Esophagus muscularis mucosa (tissue), 4 donors: ENCODE data around the gene HID1. TPM values are rescaled to one million over a fixed set of nuclear protein-coding genes. Genes with fewer than 3 reads are reported as not detected.

Source experiments
- DNase-seq: peaks from one replicate; pipeline ENCODE4 v3.0.0-alpha.2; 2017; ENCODE audit errors: extremely low spot score
- H3K27ac ChIP-seq, 4 donors: fragments of 200-600 bp; sonication (generic); replicated peaks in 1 of 4; 1 replicate in 3 of 4; 2 replicates in 1 of 4; pipeline ENCODE4 v1.5.1; 2016 to 2019; ENCODE audit warnings: mild to moderate bottlenecking in 1 of 4
- H3K27me3 ChIP-seq, 4 donors: fragments of 200-600 bp; sonication (generic); one replicate each; pipeline versions ENCODE4 v1.5.1 to v1.6.0; 2016 to 2019
- H3K36me3 ChIP-seq, 4 donors: fragments of 200-600 bp; sonication (generic); one replicate each; pipeline ENCODE4 v1.5.1; 2016 to 2019
- H3K4me1 ChIP-seq, 4 donors: fragments of 200-600 bp; sonication (generic); one replicate each; pipeline ENCODE4 v1.5.1; 2016 to 2019
- H3K4me3 ChIP-seq, 4 donors: fragments of 200-600 bp; sonication (generic); 1 replicate in 2 of 4; 2 replicates in 2 of 4; pipeline ENCODE4 v1.5.1; 2016 to 2019; ENCODE audit warnings: mild to moderate bottlenecking in 4 of 4, moderate library complexity in 1 of 4
- H3K9me3 ChIP-seq, 4 donors: fragments of 200-600 bp; sonication (generic); 1 replicate in 3 of 4; 2 replicates in 1 of 4; pipeline ENCODE4 v1.5.1; 2016 to 2019
- CTCF ChIP-seq, 3 experiments: fragments of 200-600 bp in 2 of 3; fragments of 450-650 bp in 1 of 3; sonication (generic) in 2 of 3; IDR thresholded peaks; one replicate each; pipeline ENCODE4 v1.5.1; 2017 to 2019; ENCODE audit warnings: antibody characterized with exemption in 3 of 3, mild to moderate bottlenecking in 2 of 3, moderate library complexity in 1 of 3
- EP300 ChIP-seq: sonication (generic); formaldehyde crosslinking; IDR thresholded peaks from one replicate; pipeline ENCODE4 v1.6.1; 2017; ENCODE audit warnings: antibody characterized with exemption
- POLR2A ChIP-seq: fragments of 450-650 bp; IDR thresholded peaks from one replicate; pipeline ENCODE4 v1.6.1; 2017; ENCODE audit warnings: antibody characterized with exemption, moderate library complexity, mild to moderate bottlenecking, low read depth
- POLR2AphosphoS5 ChIP-seq, 2 donors: sonication (generic); formaldehyde crosslinking; IDR thresholded peaks; one replicate each; pipeline ENCODE4 v1.6.1; 2017; ENCODE audit warnings: antibody characterized with exemption in 2 of 2
- WGBS: methylation state at CpG from one replicate; pipeline ENCODE4 v1.1.5; 2018; 5-methylcytosine and 5-hydroxymethylcytosine counted together
- intact Hi-C: fragments of 100-400 bp; cut with DNase I; formaldehyde crosslinking; loops from one replicate; pipeline ENCODE4 v1.15.1; 2023
- total RNA-seq, 4 donors: library from RNA; depleted of rRNA; stranded (reverse); fragments of >200 nt; gene quantifications; one replicate each; pipeline versions ENCODE4 v1.1.0 to v1.2.1, GENCODE V29; 2016

The HID1 gene
- total RNA-seq, 4 donors from 2014 or later = 4.5 to 17.1 (median 10.9) TPM

- intact Hi-C loops = no loop called here
- WGBS = 94% methylated on average over 13 of the region's 17 CpGs
- Histone ChIP-seq H3K27me3 (peaks cover 0 to 78% (median 3%) of the 10 kb centered on the region in 4 donors), H3K9me3 (no peaks in the 10 kb centered on the region), H3K4me1 (no peaks in the 10 kb centered on the region), H3K27ac (no peak overlapping the region), H3K4me3 (no peak overlapping the region), H3K36me3 (peaks cover 0 to 10% (median 4%) of the 10 kb centered on the region in 4 donors)
- TF ChIP-seq EP300 = no peak
- no peak for TF ChIP-seq CTCF (IDR thresholded peaks at IDR 0.05)
- TF ChIP-seq POLR2A = no peak
- no peak for TF ChIP-seq POLR2AphosphoS5 (IDR thresholded peaks at IDR 0.05)
- no peak for DNase-seq
Measured at GRCh38 chr17:74947041-74947754, 25.4 kb downstream of the HID1 start.

GRCh38 chr17:74946641-74947040, 25.9 kb downstream of the HID1 start:
- 87% methylated on average over 14 of the region's 14 CpGs for WGBS
- Histone ChIP-seq H3K4me3 (no peak overlapping the region), H3K27me3 (peaks cover 0 to 78% (median 4%) of the 10 kb centered on the region in 4 donors), H3K36me3 (peaks cover 0 to 8% (median 3%) of the 10 kb centered on the region in 4 donors), H3K9me3 (no peaks in the 10 kb centered on the region), H3K27ac (no peak overlapping the region), H3K4me1 (no peaks in the 10 kb centered on the region)
- intact Hi-C loops = no loop called here
- TF ChIP-seq EP300 (no peak), CTCF (IDR thresholded peaks at IDR 0.05) (no peak), POLR2AphosphoS5 (IDR thresholded peaks at IDR 0.05) (no peak), POLR2A (no peak)
- no peak for DNase-seq

DNA sequence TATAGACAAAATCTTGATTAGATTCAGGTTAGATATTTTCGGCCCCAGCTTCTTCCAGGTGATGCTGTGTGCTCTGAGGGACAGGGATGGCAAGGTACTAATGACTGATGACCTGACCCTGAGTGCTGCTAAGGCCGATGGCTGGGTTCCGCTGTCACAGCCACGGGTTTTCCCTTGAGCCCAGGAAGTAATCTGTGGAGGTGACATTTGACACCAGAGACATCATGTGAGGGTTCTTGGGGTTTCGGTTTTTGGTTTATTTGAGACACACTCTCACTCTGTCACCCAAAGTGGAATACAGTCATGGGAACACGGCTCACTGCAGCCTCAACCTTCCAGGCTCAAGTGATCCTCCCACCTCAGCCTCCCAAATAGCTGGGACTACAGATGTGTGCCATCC, 27.0 kb downstream of the HID1 start:
- Histone ChIP-seq H3K36me3 (no peaks in the 10 kb centered on the region), H3K4me1 (no peaks in the 10 kb centered on the region), H3K9me3 (no peaks in the 10 kb centered on the region), H3K27ac (no peak overlapping the region), H3K27me3 (peaks cover 0 to 78% (median 6%) of the 10 kb centered on the region in 4 donors), H3K4me3 (no peak overlapping the region)
- intact Hi-C loops = no loop called here
- WGBS = 43% methylated on average over 2 of the region's 6 CpGs
- TF ChIP-seq EP300 (no peak), POLR2AphosphoS5 (IDR thresholded peaks at IDR 0.05) (no peak)
- DNase-seq = no peak

- no peaks in the 10 kb centered on the region for H3K4me1 ChIP-seq
- H3K27me3 ChIP-seq = peaks cover 0 to 68% (median 6%) of the 10 kb centered on the region in 4 donors
- H3K4me3 ChIP-seq = no peak overlapping the region
- H3K27ac ChIP-seq = no peak overlapping the region
- H3K9me3 ChIP-seq = no peaks in the 10 kb centered on the region
- H3K36me3 ChIP-seq = no peaks in the 10 kb centered on the region
- no peak for DNase-seq
- intact Hi-C loops = no loop called here
- WGBS = 75% methylated on average over 11 of the region's 13 CpGs
- TF ChIP-seq POLR2A (no peak), EP300 (no peak), CTCF (IDR thresholded peaks at IDR 0.05) (no peak), POLR2AphosphoS5 (IDR thresholded peaks at IDR 0.05) (no peak)
Measured at GRCh38 chr17:74943808-74944522, 28.6 kb downstream of the HID1 start.

DNA sequence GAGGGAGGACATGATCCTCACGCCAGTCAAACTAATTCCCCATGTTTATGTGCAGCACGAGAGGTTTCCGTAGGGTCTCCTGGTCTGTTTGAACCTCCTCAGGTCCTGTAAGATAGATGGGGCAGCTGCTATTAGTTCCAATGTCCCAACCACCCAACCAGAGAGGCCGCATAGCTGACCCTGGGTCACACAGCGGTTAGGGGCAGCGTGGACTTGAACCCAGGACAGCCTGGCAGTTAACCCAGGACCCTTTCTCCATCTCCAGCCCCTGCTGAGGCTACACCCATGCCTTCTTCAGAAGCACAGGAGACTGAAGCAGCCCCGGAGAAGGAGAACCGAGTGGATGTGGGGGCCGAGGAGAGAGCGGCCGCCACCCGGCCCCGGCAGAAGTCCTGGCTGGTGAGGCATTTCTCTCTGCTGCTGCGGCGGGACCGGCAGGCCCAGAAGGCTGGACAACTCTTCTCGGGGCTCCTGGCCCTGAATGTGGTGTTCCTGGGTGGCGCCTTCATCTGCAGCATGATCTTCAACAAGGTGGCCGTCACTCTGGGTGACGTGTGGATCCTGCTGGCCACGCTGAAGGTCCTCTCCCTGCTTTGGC, 31.3 kb downstream of the HID1 start:
- H3K36me3 ChIP-seq = no peaks in the 10 kb centered on the region
- WGBS = 83% methylated on average over 16 of the region's 21 CpGs
- H3K4me3 ChIP-seq = no peak overlapping the region
- TF ChIP-seq CTCF (IDR thresholded peaks at IDR 0.05) (no peak), POLR2AphosphoS5 (IDR thresholded peaks at IDR 0.05) (no peak), EP300 (no peak), POLR2A (no peak)
- DNase-seq = no peak
- H3K27me3 ChIP-seq = peaks cover 0 to 70% (median 20%) of the 10 kb centered on the region in 4 donors
- intact Hi-C loops = no loop called here
- no peak overlapping the region for H3K27ac ChIP-seq
- H3K9me3 ChIP-seq = no peaks in the 10 kb centered on the region
- peaks cover 0 to 3% (median 3%) of the 10 kb centered on the region in 4 donors for H3K4me1 ChIP-seq
